ENCODE results near the gene DISP3.

DNA sequence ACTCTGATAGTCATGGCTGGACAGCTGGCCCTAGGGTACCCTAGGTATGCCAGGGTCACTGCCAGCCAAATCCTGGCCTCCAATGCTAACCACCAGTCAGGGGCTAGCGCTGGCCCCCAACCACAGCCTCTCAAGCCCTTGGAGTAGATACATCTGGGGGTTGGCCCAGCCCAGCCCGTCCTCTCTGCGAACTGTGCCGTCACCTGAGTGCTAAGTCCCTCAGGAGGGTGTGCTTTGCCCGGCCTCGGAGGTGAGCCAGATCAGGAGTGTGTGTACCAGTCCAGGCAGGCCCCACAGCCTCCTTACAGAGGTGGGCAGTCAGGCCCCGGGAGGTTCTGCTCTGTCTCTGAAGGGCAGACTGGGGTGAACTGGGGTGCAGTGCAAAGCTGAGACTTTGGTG, 34.0 kb upstream of the DISP3 start:
- TF ChIP-seq, protein P1, sequence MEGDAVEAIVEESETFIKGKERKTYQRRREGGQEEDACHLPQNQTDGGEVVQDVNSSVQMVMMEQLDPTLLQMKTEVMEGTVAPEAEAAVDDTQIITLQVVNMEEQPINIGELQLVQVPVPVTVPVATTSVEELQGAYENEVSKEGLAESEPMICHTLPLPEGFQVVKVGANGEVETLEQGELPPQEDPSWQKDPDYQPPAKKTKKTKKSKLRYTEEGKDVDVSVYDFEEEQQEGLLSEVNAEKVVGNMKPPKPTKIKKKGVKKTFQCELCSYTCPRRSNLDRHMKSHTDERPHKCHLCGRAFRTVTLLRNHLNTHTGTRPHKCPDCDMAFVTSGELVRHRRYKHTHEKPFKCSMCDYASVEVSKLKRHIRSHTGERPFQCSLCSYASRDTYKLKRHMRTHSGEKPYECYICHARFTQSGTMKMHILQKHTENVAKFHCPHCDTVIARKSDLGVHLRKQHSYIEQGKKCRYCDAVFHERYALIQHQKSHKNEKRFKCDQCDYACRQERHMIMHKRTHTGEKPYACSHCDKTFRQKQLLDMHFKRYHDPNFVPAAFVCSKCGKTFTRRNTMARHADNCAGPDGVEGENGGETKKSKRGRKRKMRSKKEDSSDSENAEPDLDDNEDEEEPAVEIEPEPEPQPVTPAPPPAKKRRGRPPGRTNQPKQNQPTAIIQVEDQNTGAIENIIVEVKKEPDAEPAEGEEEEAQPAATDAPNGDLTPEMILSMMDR (IDR thresholded peaks at IDR 0.05; ENCODE audit: borderline replicate concordance, extremely low read depth, low read length, poor library complexity, severe bottlenecking), result no peak
- no peak for TF ChIP-seq EZH2 (IDR thresholded peaks at IDR 0.05; ENCODE audit: borderline replicate concordance, low read depth, low read length, severe bottlenecking)

All from DND-41 (cell line).